GM20000 (cell line): ENCODE data around the gene BMP15.

ENCODE experiments used
- DNase-seq: peaks from one replicate; pipeline ENCODE4 v3.0.0; 2012; ENCODE audit warnings: low spot score
- TF ChIP-seq, protein P1 (sequence below): IDR thresholded peaks from 2 replicates; pipeline ENCODE4 v1.5.1; 2012; ENCODE audit warnings: mild to moderate bottlenecking, control low read depth; ENCODE audit errors: extremely low read depth, missing control alignments

BMP15 gene

DNA sequence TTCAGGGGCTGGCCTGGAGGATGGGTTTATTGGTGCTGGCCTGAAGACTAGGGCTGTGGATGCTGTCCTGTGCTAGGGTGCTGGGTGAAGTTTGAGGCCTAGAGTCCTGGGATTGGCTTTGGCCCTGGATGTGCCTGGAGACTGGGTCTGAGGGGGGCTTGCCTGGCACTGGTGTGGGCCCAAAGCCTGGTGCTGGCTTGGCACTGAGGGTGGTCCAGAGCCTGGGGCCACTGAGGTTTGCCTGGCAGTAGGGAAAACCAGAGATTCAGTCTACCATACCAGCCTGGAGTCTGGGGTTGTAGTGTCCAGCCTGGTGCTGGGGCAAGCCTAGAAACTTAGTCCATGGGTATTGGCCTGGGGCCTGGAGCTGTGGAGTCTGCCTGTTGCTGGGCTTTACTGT lies 16.6 kb downstream of the BMP15 start:
- TF ChIP-seq, protein P1, sequence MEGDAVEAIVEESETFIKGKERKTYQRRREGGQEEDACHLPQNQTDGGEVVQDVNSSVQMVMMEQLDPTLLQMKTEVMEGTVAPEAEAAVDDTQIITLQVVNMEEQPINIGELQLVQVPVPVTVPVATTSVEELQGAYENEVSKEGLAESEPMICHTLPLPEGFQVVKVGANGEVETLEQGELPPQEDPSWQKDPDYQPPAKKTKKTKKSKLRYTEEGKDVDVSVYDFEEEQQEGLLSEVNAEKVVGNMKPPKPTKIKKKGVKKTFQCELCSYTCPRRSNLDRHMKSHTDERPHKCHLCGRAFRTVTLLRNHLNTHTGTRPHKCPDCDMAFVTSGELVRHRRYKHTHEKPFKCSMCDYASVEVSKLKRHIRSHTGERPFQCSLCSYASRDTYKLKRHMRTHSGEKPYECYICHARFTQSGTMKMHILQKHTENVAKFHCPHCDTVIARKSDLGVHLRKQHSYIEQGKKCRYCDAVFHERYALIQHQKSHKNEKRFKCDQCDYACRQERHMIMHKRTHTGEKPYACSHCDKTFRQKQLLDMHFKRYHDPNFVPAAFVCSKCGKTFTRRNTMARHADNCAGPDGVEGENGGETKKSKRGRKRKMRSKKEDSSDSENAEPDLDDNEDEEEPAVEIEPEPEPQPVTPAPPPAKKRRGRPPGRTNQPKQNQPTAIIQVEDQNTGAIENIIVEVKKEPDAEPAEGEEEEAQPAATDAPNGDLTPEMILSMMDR, result no peak
- DNase-seq, result no peak

DNA sequence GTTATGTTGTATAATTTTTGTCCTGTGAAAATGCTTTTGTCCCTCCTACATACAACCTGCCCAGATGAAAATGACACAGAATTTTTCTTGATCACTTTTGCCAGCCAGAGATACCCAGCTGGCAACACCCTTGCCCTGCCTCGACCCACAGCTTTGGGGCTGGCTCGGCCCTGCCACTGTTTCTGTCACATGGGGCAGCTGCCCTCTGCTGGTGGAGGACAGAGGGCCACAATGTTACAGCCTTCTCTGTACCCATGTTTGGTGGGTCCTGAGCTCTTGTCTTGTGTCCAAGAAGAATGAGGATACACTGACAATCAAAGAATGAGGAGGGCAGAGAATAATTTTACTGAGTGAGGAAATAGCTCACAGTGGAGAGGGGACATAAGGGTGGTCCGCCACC lies 31.1 kb downstream of the BMP15 start:
- TF ChIP-seq, protein P1, result peak; percentile 17
- DNase-seq, result no peak

DNA sequence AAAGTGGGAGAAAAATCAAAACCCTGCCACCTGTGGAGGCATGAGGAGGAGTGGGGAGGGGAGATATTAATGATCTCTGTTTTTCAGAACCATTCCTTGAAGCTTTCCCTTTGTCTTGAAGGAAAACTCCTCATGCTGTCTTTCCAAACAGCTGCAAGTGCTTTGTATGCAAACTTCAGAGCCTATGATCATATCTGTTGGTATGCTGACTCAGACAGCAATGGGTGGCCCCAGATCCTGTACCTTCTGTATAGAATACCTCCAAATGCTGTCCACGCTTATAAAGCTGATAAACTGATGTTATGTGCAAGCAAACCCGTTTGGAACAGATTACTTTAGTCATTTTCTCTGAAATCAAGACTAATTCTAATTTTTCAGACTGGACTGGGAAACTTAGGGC lies 31.9 kb downstream of the BMP15 start:
- no peak for DNase-seq
- TF ChIP-seq, protein P1, result no peak

DNA sequence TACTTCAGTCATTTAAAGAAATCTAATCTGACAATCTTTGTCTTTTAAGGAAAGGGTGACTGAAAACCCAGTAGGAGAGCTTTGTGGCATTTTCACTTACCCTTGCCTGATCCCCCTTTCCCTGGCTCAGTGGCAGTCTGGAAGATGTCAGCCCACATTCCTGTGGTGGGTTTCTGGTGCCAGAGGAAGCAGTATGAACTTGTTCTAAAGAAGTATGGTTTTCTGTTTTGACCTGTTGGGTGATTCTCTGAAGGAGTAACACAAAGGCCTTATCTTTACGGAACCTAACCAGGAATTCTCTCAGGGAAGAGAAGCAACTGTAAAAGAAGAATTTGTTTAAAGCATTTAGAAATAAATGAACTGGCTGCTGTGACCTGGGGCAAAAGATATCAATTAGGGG lies 41.9 kb downstream of the BMP15 start:
- TF ChIP-seq, protein P1, result no peak
- no peak for DNase-seq

DNA sequence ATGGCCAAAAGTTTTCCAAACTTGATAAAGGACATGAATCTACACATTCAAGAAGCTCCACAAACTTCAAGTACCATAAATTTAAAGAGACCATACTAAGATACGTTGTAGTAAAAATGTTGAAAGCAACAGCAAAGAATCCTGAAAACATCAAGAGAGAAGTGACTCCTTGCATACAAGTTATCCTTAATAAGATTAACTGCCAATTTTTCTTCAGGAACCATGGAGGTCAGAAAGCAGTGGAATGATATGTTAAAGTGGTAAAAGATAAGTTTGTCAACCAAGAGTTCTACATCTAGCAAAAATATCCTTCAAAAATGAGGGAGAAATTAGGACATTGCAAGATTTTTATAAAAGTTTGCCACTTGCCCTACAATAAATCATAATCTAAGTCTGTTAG lies 43.3 kb downstream of the BMP15 start:
- no peak for DNase-seq
- TF ChIP-seq, protein P1, result no peak

DNA sequence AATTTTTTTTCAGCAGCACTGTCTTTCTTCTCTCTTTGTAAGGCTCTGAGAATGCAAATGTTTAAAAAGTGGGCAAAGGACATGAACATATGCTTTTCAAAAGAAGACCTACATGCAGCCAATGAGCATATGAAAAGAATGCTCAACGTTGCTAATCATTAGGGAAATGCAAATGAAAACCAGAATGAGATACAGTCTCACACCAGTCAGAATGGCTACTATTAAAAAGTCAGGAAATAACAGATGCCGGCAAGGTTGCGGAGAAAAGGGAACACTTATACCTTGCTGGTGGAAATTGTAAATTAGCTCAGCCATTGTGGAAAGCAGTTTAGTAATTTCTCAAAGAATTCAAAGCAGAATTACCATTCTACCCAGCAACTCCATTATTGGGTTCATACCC lies 51.6 kb downstream of the BMP15 start:
- no peak for DNase-seq
- TF ChIP-seq, protein P1, result no peak

DNA sequence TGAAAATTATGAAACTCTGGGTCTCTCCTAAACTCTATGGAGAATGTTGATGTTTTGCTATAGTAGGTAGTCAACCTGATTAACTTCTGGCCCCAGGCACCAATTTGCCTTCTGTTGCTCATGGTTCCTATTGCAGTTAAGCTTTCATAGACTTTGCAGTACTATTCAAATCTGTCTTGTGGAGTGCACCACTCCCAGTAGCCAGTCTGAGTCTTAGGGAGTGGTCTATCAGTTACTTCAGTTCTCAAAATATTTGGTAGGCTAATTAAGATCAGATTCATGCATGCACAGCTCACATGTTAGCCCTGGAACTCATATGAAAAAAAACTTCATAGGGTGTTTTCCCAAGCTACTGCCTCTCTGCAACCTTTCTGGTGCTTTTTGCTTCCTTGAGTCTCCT lies 53.3 kb downstream of the BMP15 start:
- TF ChIP-seq, protein P1, result no peak
- DNase-seq, result no peak
